ENCODE measurements around the gene PANX2. TPM values are rescaled to one million over a fixed set of nuclear protein-coding genes. Genes with fewer than 3 reads are reported as not detected.

Gene PANX2
- total and polyA plus RNA-seq, 9 of the 15 experiments (the other 6 are each of a cell fraction or from before 2014, with no cell fraction given): 0.01 to 3.9 (median 0.67) TPM; not detected in 1

DNA sequence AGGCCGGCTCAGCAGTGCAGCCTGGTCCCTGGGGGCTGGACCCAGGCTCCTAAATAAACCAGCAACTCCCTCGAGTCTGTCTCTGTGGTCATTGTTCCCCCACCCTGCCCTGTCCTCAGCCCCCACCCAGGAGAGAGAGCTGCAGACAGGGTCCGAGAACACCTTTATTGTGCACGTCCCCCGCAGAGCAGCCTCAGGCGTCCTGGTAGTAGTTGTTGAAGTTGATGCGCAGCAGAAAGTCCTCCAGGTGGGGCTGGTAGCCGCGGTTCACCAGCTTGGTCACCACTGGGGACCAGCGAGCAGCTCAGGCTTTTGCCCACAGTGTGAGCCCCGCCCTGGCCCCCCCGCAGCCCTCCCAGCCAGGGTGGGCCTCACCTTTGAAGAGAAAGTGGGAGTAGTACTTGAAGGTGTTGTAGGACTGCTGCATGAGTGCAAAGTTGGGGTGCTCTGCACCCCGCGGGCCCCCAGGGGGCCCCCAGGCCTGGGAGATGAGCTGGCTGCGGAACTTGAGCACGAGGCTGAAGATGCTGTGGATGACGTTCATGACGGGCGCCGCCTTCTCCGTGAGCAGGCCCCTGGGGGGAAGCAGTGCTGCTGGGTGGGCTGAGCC lies 47.1 kb downstream of the PANX2 start:
- DNase-seq (ENCODE audit: extremely low read depth in 1 of 4, low spot score in 3 of 4): no peak
- Histone ChIP-seq H3K9me3 (replicated peaks; ENCODE audit: control insufficient read depth, insufficient read depth, low read depth, low read length) (0 out of 2 replicates have a peak, but pooled peaks cover 1% of the 10 kb centered on the region), H3K4me1 (replicated peaks in 1 of 2; ENCODE audit: control insufficient read depth in 2 of 2, insufficient read depth in 2 of 2, low read length in 2 of 2) (peaks cover 0 to 30% of the 10 kb centered on the region in 2 experiments; a peak in 3 of 5 replicates), H3K79me2 (ENCODE audit: control insufficient read depth, insufficient read depth, low read length) (peaks cover 13% of the 10 kb centered on the region; the same call in 2 of the 3 replicates), H3K36me3 (ENCODE audit: control insufficient read depth, insufficient read depth, low read length) (peaks cover 89% of the 10 kb centered on the region; the same call in 2 of the 3 replicates), H3K27ac (ENCODE audit: extremely low read depth, low read depth, low read length) (no peak overlapping the region), H3K4me2 (ENCODE audit: insufficient read depth, low read length) (no peak overlapping the region), H3K27me3 (ENCODE audit: control insufficient read depth in 2 of 2, insufficient read depth in 2 of 2, low read length in 2 of 2) (no peaks in the 10 kb centered on the region), H3K9ac (ENCODE audit: insufficient read depth in 1 of 2, low read depth in 2 of 2, low read length in 2 of 2) (no peak overlapping the region), H3K9me1 (ENCODE audit: control insufficient read depth, insufficient read depth, low read length) (no peaks in the 10 kb centered on the region), H3K4me3 (no peak overlapping the region), H2AFZ (ENCODE audit: low read depth, low read length) (no peak overlapping the region), H4K20me1 (replicated peaks; ENCODE audit: control insufficient read depth, insufficient read depth, low read length) (no peaks in the 10 kb centered on the region)
- no peak for ATAC-seq
- FAIRE-seq: no peak
- POLR2A ChIA-PET: interaction anchor here (0.6 to 1.1 kb wide), 3 partner anchors 10 to 55 kb away, joined by 3 to 4 read pairs (median 3); no protein-coding TSS in a partner anchor
- CTCF ChIA-PET (ENCODE audit: low intra/inter-chr PET ratio): no interaction called here
- no TSS peak for BruUV-seq (replicated peaks)
- in situ Hi-C loops (cut with MboI): no loop called here
- intact Hi-C loops (cut with micrococcal nuclease): no loop called here
- peak; percentile 15 for TF ChIP-seq CCNT2 (IDR thresholded peaks at IDR 0.05; ENCODE audit: borderline replicate concordance, extremely low read depth, insufficient read length, low read depth, low read length)
- peak; percentile 29; the same call in 1 of the 2 replicates for TF ChIP-seq POLR2G (IDR thresholded peaks at IDR 0.05; ENCODE audit: low read depth, low read length)
- no peak for TF ChIP-seq CBX3 (IDR thresholded peaks at IDR 0.05; ENCODE audit: borderline replicate concordance in 1 of 2, low read length in 2 of 2)
- WGBS (ENCODE audit: insufficient coverage, low coverage, missing lambda C conversion rate): 85% methylated on average over 5 of the region's 21 CpGs
